ENCODE results near the gene DOC2A.

The DOC2A gene

GRCh38 chr16:29983420-29984136 lies 27.2 kb downstream of the DOC2A start:
- H3K4me3 ChIP-seq (ENCODE audit: low read depth in 1 of 2, low read length in 1 of 2), result no peak overlapping the region
- TF ChIP-seq CTCF (IDR thresholded peaks at IDR 0.05), result no peak
- H3K27me3 ChIP-seq, result no peaks in the 10 kb centered on the region
- H3K9me3 ChIP-seq, result no peaks in the 10 kb centered on the region
- H3K36me3 ChIP-seq, result peaks cover 100% of the 10 kb centered on the region
- H3K4me1 ChIP-seq (ENCODE audit: control insufficient read depth in 1 of 2, insufficient read depth in 1 of 2, low read depth in 1 of 2, low read length in 1 of 2), result no peaks in the 10 kb centered on the region
- no peak overlapping the region for H3K27ac ChIP-seq

GRCh38 chr16:29982560-29983419 lies 28.0 kb downstream of the DOC2A start:
- H3K4me3 ChIP-seq (ENCODE audit: low read depth in 1 of 2, low read length in 1 of 2), result no peak overlapping the region
- H3K36me3 ChIP-seq, result peaks cover 100% of the 10 kb centered on the region
- no peaks in the 10 kb centered on the region for H3K4me1 ChIP-seq (ENCODE audit: control insufficient read depth in 1 of 2, insufficient read depth in 1 of 2, low read depth in 1 of 2, low read length in 1 of 2)
- TF ChIP-seq CTCF (IDR thresholded peaks at IDR 0.05), result no peak
- no peaks in the 10 kb centered on the region for H3K27me3 ChIP-seq
- H3K27ac ChIP-seq, result no peak overlapping the region
- H3K9me3 ChIP-seq, result no peaks in the 10 kb centered on the region

- Histone ChIP-seq H3K4me3 (ENCODE audit: low read depth in 1 of 2, low read length in 1 of 2) (no peak overlapping the region), H3K4me1 (ENCODE audit: control insufficient read depth in 1 of 2, insufficient read depth in 1 of 2, low read depth in 1 of 2, low read length in 1 of 2) (peaks cover 24 to 27% of the 10 kb centered on the region in 2 experiments), H3K9me3 (no peaks in the 10 kb centered on the region), H3K36me3 (peaks cover 62% of the 10 kb centered on the region), H3K27ac (no peak overlapping the region), H3K27me3 (no peaks in the 10 kb centered on the region)
- TF ChIP-seq CTCF (IDR thresholded peaks at IDR 0.05), result no peak
Observed at GRCh38 chr16:29978564-29979270, 32.1 kb downstream of the DOC2A start.

- no peak overlapping the region for H3K27ac ChIP-seq
- no peaks in the 10 kb centered on the region for H3K9me3 ChIP-seq
- H3K36me3 ChIP-seq, result peaks cover 56% of the 10 kb centered on the region
- H3K4me1 ChIP-seq (ENCODE audit: control insufficient read depth in 1 of 2, insufficient read depth in 1 of 2, low read depth in 1 of 2, low read length in 1 of 2), result peaks cover 27 to 30% of the 10 kb centered on the region in 2 experiments
- no peak for TF ChIP-seq CTCF (IDR thresholded peaks at IDR 0.05)
- no peaks in the 10 kb centered on the region for H3K27me3 ChIP-seq
- H3K4me3 ChIP-seq (ENCODE audit: low read depth in 1 of 2, low read length in 1 of 2), result no peak overlapping the region
Observed at GRCh38 chr16:29978081-29978480, 32.7 kb downstream of the DOC2A start.

- no peak overlapping the region for H3K4me3 ChIP-seq (ENCODE audit: low read depth in 1 of 2, low read length in 1 of 2)
Observed at GRCh38 chr16:29977063-29977825, 33.6 kb downstream of the DOC2A start.

More at GRCh38 chr16:29977063-29977825, 33.6 kb downstream of the DOC2A start:
- Histone ChIP-seq H3K27ac (no peak overlapping the region), H3K9me3 (no peaks in the 10 kb centered on the region), H3K4me1 (ENCODE audit: control insufficient read depth in 1 of 2, insufficient read depth in 1 of 2, low read depth in 1 of 2, low read length in 1 of 2) (peaks cover 35 to 38% of the 10 kb centered on the region in 2 experiments), H3K27me3 (no peaks in the 10 kb centered on the region), H3K36me3 (peaks cover 47% of the 10 kb centered on the region)
- TF ChIP-seq CTCF (IDR thresholded peaks at IDR 0.05), result no peak

Data from neutrophil (primary cell).